Activated CD4-positive, alpha-beta T cell treated with anti-CD3 and anti-CD28 coated beads for 4 hours (primary cell): Measurements from ENCODE around the gene MOBP.
"Not testable (repeated sequence)": the region's sequence is repeated elsewhere in the genome, so short reads cannot be mapped to it uniquely, and the experiment has no call there.

Experiments used
- DNase-seq, 2 donors: peaks; one replicate each; pipeline ENCODE4 v3.0.0-alpha.2; 2020

MOBP gene

DNA sequence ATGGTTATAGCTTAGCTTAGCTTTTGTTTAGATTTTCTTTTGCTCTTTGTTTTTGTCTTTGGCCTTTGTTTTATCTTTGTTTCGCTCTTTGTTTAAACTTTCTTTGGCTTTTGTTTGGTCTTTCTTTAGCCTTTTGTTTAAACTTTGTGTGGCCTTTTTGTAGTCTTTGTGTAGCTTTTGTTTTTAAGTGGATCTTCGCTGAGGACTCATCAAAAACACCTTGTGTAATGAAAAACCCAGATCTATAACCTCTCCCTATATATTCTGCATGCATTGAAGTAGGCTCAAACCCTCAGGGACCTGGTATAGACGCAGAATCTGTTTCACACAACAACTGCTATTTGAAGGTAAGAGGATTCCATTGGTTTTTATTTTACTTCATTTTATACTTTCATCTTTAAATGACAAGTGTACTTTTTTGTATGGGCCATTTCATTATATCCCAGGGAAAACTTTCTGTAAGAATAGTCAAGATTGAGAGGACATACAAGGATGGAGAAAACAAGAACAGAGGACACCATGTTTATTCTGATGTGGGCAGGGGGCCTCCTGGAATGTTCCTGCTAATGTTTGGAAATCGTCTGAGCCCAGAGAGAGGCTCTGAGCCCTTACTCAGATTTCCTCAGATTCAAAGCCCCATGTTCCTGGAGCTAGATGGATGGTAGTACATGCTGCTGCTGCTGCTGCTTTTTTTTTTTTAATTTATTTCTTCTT, at the start of gene MOBP:
Gene MOBP, plus strand, starts transcription at position 287 of the 714 bp plus-strand sequence. CDS start 34,390 bp downstream, outside the sequence.
- no peak for DNase-seq

DNA sequence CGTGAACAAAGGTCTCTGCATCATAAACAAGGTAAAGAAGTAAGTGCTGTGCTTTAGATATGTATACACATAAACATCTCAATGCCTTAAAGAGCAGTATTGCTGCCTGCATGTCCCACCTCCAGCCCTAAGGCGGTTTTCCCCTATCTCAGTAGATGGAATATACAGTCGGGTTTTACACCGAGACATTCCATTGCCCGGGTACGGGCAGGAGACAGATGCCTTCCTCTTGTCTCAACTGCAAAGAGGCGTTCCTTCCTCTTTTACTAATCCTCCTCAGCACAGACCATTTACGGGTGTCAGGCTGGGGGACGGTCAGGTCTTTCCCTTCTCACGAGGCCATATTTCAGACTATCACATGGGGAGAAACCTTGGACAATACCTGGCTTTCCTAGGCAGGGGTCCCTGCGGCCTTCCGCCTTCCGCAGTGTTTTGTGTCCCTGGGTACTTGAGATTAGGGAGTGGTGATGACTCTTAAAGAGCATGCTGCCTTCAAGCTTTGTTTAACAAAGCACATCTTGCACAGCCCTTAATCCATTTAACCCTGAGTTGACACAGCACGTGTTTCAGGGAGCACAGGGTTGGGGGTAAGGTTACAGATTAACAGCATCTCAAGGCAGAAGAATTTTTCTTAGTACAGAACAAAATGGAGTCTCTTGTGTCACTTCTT, 48.8 kb upstream of the MOBP start:
- not testable (repeated sequence) for DNase-seq

GRCh38 chr3:39419742-39420315, 47.7 kb upstream of the MOBP start:
- DNase-seq, result no peak

DNA sequence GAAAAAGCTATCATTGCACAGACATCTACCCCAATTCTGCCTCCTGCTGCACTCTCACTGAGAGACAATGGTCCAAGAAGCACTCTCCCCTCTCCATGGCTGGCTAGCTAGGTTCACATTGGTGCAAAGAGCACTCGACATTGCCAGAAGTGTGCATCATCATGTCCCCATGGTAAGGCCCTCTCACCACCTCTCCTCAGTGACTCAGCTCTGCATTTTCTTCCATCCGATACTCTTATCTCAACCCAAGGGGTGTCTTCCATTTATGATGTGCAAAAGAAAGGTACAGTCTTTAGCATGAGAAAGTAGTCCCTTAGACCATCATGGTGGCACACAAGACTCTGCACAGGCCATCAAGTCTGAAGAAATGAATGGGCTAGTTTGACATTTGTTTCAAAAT, 46.9 kb upstream of the MOBP start:
- no peak for DNase-seq

GRCh38 chr3:39423436-39423970, 44.0 kb upstream of the MOBP start:
- DNase-seq, result no peak

DNA sequence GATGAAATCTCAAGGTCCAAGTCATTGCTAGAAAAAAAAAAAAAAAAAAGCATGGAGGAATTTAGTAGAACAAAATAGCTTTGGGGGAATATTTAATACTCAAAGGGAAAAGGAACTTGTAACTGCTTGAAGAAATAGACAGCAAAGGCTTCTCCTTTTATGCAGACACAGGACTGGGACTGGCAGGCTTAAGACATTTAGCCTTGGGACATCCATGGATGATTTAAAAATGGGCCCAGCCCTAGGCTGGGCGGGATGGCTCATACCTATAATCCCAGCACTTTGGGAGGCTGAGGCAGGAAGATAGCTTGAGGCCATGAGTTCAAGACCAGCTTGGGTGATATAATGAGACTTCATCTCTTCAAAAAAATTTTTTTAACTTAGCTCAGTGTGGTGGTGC, 41.2 kb upstream of the MOBP start:
- no peak for DNase-seq

DNA sequence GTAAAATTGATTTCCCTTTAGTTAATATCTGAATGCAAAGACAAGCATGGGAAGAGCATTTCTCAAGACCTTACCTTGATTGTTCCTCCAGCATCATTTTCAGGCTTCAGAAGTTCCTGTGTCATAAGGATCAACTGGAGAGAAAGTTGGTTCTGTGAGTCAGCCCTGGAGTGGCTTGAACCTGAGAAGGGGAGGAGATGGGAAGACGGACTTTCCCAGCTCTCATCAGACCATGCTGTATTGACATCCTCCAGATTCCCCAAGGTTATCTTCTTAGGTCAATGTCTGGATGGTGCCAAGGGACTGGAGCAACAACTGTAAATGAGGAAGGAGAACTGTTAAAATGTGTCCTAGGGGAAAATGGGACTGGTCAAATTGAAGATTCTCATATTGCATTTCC, 40.0 kb upstream of the MOBP start:
- no peak for DNase-seq

DNA sequence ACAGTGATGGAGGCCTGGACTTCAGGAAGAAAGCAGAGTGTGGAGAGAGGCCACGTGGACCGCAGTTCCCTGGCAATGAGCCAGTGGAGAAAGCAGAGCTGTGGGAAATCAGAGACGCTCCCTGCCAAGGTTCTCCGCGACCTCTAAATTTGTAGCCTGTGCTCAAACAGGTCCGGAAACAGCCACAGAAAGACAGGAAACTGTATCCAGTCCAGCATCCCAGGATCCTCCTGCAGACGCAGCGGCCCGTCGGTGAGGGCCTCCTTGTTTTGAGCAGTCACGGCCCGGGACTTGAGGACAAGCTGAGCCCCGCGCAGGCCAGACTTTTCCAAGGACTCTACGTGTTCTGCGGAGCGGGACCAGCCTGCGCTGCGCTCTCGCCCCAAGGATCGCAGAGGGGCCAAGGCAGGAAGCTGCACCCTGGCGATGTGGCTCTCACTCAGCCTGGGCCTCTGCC, 38.7 kb upstream of the MOBP start:
- DNase-seq, result no peak

DNA sequence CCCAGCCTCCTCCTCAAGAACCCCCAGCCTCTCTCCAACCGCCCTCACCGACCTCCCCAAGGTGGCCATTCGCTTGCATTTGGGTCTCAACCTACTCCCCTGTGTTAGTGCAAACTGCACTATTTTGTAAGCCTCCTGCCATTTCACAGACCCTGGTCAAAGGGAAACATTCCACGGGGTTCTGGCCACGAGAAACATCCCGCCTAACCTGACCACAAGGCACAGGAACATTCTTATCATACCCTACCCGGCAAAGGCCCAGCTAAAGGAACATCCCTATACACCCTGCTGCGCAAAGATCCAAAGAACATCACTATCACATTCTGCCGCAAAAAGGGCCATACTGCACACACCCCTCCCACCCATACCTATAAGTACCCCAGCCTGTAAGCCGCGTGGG, 38.0 kb upstream of the MOBP start:
- no peak for DNase-seq

GRCh38 chr3:39432342-39432741, 35.1 kb upstream of the MOBP start:
- DNase-seq, result no peak

- no peak for DNase-seq
Measured at GRCh38 chr3:39433642-39434041, 33.8 kb upstream of the MOBP start.

DNA sequence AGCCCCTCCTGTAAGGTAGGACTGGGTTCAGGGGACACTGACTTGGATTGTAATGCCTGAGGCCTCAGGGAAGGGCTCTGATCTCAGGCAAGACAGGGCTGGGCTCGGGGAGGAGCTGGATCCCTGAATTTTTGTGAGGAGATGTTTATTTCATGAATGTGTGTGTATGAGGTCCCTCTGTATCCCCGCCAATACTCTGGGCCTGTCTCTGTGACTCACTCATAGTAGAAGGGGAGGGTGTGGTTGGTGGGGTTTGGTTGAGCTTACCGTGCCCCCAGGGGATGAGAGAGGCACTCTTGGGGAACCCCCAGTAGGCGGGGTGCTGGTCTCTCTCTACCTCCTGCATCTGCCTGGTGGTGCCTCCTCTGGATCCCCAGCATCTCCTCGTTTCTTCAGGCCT, 32.9 kb upstream of the MOBP start:
- DNase-seq, result no peak

- DNase-seq, result no peak
Measured at GRCh38 chr3:39435006-39435748, 32.3 kb upstream of the MOBP start.

DNA sequence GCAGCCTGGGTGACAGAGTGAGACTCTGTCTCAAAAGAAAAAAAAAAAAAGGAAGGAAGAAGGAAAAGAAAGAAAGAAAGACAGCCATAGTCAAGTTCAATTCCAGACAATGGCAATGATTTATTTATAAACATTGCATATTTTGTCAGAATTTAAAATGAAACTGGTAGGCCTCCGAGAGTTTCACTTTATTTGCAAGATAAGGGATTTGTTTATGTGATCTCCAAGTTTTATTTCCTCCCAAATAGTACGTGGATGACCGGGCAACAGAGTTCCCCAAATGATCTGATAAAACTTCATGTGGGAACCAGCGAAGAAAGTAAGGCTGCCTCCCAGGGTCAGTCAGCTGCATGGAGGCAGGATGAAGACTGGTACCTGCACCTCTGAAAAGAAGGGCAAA, 28.6 kb upstream of the MOBP start:
- DNase-seq, result no peak

- DNase-seq, result no peak
Measured at GRCh38 chr3:39440316-39440715, 27.2 kb upstream of the MOBP start.

DNA sequence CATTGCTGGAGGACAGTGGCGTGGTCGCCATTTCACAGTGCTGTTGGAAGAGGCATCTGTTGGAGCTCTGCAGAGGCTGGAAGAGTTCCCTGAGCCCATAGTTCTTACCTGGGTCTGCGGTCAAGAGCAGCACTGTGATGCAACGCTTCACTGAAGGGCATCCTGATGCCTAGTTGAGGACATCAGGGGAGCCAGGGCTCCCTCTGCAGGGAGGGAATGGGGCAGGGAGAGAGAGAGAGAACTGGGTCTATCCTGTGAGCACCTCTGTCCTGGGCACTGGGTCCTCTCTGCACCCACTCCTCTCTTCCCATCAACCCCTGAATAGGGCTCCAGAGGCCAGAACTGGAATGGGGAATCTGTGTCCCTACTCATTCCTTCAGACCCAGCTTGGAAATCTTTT, 23.9 kb upstream of the MOBP start:
- no peak for DNase-seq

DNA sequence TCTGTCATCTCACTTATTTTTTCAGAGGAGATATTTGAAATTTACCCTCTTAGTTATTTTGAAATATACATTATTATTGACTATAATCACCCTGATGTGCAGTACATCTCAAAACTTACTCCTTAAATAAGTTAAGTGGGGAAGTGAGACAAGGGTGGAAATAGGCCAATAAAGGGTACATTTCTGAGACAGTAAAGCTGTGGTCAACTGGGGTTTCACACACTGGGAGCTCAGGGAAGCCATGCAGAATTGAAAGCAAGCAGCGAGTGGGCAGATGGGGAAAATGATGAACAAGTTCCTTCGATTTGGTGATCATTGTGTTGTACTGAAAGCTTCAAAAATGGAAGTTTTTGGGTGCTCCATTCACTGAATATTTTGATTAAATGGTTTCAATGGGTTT, 21.6 kb upstream of the MOBP start:
- no peak for DNase-seq

DNA sequence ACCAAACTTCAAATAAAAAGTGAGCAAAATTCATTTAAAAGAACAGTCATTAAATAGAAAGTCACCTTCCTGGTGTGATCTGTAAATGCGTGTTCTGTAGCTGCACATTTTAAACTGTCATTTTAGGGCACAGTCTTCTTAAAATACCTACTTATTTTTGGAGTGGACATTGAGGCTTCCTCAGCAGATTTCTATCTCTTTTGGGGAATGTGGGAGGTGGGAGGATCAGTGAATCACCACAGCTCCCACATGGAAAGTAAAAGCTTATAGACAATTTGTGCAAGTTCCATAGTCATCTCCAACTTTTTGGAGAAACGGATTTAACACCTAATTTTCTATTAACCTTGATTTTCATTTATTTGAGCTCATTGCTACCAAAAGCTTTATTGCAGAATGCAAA, 21.0 kb upstream of the MOBP start:
- DNase-seq, result no peak

DNA sequence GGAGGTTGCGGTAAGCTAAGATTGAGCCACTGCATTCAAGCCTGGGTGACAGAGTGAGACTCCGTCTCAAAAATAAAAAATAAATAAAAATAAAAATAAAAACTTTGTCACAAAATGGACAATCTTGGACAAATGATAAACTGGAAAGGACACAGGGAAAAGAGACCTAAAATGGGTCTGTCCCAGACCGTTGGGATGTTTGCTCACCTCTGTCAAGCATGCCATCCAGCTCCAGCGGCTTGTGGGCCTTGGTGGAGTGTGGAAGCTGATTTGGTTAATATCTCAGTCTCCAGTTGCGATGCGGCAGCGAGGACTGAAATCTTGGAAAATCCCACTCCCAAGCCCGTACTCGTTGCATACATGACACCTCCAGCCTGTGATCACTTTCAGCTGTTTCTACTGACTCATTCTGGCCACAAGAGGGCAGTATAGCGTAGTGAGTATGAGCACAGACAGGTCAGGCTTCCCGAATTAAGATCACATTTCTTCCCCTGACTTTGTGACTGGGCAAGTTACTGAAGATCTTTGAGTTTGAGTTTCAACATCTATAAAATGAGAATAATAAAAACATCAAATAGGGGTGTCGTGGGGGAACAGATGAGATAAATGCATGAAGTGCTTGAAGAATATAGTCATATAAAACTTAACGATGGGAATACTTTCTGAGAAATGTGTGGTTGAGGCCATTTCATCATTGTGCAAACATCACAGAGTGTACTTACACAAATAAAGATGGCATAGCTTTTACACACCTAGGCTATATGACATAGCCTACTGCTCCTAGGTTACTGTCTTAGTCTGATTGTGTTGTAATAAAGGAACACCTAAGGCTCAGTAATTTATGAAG, 19.6 kb upstream of the MOBP start:
- peak; percentile 58 to 66 for DNase-seq

GRCh38 chr3:39448506-39449233, 18.8 kb upstream of the MOBP start:
- no peak for DNase-seq

DNA sequence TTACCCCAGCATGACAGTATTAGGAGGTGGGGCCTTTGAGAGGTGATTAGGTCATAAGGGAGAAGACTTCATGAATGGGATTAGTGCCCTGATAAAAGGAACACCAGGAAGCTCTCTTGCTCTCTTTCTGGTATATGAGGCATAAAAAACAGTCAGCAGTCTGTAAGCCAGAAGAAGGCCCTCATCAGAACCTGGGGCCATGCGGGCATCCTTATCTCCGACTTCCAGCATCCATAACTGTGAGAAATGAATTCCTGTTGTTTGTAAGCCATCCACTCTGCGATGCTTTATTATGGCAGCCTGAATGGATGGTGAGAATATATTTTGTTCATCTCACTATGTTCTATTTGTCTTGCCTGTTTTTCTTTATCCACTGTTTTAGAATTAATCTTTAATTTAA, 17.7 kb upstream of the MOBP start:
- DNase-seq, result no peak

- DNase-seq, result no peak
Measured at GRCh38 chr3:39453134-39453533, 14.3 kb upstream of the MOBP start.
